ENCODE measurements around the gene RXFP4.
"Not testable (repeated sequence)": the region's sequence is repeated elsewhere in the genome, so short reads cannot be mapped to it uniquely, and the experiment has no call there.

The RXFP4 gene, protein sequence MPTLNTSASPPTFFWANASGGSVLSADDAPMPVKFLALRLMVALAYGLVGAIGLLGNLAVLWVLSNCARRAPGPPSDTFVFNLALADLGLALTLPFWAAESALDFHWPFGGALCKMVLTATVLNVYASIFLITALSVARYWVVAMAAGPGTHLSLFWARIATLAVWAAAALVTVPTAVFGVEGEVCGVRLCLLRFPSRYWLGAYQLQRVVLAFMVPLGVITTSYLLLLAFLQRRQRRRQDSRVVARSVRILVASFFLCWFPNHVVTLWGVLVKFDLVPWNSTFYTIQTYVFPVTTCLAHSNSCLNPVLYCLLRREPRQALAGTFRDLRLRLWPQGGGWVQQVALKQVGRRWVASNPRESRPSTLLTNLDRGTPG

DNA sequence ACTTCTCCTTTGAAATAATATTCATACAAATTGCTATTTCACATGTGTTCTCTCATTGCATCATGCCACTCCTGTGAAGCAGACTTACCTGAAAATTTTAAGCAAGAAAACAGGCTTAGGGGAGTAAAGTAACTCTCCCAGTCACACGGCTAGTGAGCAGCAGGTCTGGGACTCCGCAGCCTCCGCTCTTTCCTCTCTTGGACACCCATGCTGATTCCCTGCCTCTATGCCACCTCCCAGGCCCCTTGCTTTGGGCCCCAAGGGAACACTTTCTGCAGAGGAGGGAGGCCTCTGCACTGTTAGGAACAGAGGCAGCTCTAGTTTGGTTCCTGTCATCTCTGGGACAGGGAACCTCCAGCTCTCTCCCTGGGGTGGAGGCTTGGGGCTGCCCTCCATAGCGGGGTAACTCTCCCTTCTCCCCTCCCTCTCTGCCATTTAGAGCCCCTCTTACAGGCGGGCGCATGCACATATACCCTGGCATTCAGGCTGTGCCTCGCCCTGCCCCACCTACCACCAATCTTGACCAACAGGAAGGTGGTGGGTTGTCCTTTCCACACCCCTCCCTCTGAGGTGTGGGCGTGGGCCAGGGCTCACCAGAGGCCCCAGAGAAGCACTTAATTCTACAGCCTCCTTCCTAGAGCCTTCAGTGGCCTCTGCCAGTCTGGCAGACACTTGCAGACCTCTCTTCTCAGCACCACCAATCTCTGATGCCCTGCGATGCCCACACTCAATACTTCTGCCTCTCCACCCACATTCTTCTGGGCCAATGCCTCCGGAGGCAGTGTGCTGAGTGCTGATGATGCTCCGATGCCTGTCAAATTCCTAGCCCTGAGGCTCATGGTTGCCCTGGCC is at the start of gene RXFP4:
RXFP4 (plus strand) TSS at position 646 of the 852 bp plus-strand sequence; CDS start at position 718, 72 bp downstream.
- DNase-seq, result no peak

DNA sequence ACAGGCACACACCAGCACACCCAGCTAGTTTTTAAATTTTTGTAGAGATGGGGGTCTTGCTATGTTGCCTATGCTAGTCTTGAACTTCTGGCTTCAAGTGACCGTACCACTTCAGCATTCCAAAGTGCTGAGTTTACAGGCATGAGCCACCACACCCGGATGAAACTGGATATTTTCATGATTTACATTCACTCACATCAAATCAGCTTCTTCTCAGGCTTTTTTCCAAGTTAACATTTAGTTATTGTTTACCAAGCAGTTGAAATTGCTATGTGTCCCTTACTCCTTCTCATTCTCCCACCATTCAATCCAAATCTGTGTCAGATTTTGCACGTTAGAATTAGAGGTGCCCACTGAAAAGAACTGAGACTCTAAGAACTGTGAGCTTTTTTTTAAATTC is 48.6 kb upstream of the RXFP4 start:
- no peak for DNase-seq

DNA sequence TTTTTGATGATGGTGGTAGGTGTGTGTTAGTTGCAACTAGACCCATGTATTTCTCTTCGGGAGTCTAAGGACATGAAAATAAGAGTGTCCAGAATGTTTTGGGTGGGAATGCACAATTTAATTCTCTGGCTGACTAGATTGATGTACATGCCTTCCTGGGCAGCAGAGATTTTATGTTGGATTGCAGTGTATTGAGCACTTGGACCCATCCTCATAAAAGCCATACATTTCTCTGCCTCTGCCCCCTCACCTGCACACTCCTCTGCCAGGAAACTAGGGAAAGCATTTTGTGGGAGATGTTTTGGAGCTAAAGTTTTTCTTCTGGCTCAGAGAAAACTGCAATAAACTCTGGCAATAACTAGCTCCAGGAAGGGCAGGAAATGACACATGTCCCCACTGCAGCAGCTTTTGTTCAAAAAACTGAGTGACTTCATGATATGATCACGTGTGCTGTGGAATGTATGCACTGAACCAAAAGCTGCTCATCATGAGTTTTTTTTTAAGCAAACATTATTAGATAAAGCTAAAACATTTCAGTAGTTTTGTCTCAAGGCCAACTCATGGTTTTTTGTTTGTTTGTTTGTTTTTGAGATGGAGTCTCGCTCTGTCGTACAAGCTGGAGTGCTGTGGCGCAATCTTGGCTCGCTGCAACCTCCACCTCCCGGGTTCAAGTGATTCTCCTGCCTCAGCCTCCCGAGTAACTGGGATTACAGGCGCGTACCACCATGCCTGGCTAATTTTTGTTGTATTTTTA is 47.9 kb upstream of the RXFP4 start:
- peak in 1 of 2 donors; percentile 39 for DNase-seq

DNA sequence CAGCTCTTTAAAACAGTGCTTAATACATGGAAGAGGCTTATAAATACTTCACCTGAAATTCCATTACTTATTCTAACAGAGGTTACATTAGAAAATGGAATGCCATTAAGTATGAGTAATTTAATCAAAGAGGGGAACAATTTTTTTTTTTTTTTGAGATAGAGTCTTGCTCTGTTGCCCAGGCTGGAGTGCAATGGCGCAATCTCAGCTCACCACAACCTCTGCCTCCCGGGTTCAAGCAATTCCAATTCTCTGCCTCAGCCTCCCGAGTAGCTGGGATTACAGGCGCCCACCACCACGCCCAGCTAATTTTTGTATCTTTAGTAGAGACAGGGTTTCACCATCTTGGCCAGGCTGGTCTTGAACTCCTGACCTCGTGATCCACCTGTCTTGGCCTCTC is 45.8 kb upstream of the RXFP4 start:
- DNase-seq, result not testable (repeated sequence)

DNA sequence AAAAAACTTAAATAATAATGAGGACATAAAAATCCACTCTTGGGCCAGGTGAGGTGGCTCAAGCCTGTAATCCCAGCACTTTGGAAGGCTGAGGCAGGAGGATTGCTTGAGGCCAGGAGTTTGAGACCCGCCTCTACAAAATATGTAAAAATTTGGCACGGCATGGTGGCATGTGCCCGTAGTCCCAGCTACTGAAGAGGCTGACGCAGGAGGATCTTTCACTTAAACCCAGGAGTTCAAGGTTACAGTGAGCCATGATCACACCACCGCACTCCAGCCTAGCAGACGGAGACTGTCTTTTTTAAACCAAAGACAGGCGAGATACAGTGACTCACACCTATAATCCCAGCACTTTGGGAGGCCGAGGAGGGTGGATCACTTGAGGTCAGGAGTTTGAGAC is 45.0 kb upstream of the RXFP4 start:
- DNase-seq, result not testable (repeated sequence)

DNA sequence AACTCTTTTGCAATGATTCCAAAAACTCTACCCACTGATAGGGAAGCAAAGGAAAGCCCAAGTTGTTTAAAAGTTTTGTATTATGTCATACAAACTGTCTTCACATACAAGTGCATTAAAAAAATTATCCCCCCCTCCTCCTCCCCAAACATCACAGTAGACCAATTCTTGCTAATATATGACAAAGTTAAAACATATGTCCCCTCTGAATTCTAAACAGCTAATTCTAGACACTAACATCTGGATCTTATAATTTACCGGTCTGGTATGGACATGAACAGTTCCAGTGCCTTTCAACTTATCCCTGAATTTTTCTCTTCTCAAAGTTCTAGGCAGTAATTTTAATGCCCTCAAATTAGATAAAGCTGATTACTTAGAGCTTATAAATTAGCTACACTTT is 43.7 kb upstream of the RXFP4 start:
- DNase-seq, result no peak

DNA sequence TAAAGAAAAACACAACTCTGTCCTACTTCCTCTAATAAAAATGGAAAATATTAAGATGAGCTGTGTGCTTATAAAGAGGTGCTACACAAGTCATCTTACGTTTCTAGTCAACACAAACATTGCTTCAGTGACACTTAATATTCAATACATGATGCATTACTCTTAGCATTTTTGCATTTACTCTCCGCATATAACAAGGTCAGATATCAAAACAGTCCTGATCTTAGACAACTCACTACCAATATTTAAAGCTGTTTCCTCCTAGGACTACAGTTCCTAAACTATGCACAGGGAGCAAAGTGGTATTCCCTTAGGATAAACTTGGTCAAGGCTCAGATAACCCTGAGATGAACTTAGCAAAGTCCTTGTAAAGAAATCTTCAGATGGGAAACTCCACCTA is 42.5 kb upstream of the RXFP4 start:
- no peak for DNase-seq

DNA sequence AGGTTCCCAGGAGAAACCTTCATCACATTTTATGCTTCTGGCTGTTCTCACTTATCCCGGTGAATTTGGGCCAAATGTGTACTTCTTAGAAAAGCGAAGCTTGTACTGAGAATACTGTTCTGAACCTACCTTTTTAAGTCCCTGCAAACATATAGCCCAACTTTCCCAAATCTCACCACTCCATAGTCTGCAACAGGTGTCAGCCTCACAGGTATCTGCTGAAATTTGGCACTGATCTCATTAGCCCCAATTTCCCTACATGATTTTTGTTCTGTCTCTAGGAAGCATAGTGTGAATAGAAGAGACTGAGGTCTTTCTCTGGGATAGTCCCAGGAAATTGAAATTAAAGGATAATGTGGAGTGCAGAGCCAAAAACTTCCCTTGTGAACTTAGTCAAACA is 41.8 kb upstream of the RXFP4 start:
- DNase-seq, result no peak

DNA sequence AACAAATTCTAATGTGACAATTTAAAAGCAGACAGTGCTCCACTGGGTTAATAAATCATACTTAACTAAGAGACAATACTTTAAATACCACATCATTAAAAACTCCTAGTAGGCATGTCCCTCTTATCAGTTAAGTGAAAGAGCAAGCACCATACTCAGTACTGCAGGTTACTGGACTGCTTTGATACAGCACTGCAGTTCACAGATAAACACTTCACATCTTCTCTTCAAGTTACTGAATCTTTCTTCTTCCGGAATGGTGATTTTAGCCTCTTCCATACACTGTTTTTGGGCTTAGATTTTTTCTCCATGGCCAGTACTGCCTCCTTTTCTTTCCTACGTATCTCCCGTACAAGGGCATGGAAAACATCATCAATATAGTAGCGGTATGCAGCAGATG is 41.3 kb upstream of the RXFP4 start:
- DNase-seq, result no peak

DNA sequence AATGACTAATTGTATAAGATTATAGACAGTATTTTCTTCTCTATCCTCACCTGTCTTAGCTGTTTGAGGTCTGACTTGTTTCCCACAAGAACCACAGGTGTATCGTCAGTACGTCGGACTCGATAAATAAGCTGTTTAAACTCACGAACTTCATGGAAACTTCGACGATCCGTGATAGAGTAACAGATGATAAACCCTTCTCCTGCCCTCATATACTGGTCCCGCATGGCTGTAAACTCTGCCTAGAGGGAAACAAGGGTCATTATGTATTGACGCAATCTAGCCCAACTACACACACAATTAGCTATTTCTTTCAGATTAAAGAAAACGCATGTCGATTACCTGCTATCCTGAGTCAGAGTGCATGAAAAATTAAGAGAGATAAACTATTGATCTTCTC is 37.2 kb upstream of the RXFP4 start:
- DNase-seq, result no peak

DNA sequence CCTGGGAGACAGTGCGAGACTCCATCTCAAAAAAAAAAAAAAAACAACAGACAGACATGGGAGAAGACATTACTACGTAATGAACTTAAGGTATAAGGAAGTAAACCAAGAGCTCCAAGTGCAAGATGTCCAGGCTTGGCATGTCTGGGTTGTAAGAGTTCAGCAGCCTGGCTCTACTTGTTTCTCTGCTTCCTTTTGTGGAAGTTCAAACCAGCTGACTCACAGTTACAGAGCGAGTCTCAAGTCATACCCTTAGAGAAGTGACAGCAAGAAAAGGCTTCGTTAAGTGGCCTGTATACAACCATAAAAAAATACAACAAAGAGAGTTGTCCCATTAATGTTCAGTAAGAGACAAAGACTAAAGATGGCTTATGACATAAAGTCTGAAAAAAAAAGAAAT is 31.5 kb upstream of the RXFP4 start:
- DNase-seq, result peak; percentile 24 to 37

DNA sequence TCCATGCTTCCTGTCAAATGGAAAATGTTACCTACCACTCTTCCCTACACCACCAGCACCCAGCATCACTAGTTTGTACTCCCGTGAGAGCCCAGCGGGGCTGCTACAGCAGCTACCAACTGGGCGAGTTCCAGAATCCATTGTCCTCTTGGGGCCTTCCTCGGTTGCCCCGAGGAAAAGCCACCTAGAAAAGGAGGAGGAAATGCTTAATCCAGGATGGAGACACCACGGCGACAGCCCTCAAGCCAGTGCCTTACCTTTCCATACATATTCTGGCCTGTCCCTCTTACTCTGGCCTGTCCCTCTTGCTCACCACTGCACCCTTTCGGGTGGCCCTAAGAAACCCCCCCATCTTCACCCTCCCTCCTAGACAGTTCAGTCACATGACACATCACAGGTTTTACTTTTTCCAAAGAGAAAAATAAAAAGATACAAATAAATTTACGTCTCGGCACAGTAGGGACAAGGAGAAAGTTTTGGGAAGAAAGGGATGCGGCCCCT is 30.8 kb upstream of the RXFP4 start:
- peak in 1 of 2 donors; percentile 38 for DNase-seq

DNA sequence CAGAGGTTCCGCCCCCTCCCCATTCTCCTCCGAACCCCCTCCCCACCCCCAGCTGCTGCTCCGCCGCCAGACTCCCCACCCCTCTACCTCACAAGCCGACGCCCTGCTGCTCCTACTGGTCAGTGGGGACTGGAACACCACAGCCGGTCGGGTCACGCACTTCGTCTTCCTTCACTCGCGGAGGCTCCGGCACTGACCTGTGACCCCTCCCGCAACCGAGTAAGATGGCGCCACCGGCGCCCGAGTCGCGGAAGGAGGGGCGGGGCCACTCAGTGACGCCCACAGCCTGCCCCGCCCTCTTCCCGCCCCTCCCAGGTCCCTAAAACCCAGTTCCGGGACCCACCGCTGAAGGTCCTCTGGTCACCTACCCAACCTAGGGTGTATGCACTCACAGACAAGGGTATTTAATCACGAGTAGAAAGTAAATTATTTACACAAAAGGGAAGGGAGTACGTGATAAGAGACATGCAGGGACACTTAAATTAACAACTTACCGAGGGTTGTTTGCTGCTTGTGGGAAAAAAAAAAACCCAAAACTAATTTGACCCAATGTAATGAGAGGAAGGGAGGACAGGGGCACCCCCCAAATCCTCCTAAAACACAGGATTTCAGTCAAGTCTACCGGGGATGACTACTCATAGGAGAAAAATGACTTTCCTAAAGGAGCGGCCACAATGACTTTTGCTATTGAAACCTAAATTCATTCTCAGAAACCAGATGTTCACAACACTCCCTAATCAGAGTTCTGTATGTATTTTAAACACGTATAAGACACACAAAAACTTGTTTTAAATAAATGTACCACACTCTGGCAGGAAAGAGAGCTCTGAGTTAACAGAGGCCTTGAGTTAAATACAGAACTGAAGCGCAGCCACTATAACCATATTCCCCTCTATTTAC is 30.0 kb upstream of the RXFP4 start, which contains the start of gene RIT1:
RIT1 (minus strand) TSS at position 194 of the 900 bp plus-strand sequence. CDS start 588 bp downstream, outside the sequence.
- DNase-seq, result peak; percentile 85 to 90

DNA sequence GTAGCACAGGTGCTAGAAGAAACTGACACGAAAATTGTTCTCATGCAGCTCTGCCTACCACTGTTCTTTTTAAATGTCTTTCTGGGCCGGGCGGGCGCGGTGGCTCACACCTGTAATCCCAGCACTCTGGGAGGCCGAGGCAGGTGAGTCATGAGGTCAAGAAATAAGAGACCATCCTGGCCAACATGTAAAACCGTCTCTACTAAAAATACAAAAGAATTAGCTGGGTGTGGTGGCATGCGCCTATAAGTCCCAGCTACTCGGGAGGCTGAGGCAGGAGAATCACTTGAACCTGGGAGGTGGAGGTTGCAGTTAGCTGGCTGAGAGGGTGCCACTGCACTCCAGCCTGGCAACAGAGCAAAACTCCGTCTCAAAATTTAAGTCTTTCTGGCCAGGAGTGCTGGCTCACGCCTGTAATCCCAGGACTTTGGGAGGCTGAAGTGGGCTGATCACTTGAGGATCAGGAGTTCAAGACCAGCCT is 29.3 kb upstream of the RXFP4 start:
- no peak for DNase-seq

DNA sequence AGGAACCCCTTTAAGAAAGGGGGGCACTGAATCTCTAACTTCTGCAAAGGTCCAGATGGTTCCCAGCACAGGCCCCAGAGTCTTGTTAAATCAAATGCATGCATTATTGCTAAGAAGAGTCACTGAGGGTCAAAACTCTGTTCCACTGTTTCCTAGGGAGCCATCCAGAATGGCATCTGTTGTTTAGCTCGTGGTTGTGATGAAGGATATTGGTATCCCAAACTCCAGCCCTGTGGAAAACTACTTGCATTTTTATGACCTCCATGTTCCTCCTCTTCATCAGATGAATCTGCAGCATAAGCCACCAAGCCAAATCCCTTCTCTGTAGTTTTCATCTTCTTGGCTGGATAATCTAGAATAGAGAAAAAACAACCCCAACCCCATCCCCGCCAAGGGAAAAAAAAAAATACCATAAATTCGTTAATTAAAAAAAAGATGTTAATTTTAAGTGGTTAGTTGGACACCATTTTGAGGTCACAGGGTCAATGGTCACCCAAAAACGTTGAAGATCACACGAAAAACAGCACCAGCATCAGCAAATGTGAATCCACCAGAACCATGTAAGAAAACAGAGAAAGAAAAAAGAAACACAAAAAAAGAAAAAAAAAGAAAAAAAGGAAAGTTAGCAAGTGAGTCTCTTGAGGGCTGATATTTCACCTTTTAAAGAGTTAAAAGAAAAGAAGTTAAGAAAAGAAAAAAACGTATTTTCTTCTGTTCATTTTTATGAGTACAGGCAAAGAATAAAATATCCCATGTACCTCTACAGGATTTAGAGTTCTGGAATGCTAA is 27.3 kb upstream of the RXFP4 start:
- DNase-seq, result no peak

DNA sequence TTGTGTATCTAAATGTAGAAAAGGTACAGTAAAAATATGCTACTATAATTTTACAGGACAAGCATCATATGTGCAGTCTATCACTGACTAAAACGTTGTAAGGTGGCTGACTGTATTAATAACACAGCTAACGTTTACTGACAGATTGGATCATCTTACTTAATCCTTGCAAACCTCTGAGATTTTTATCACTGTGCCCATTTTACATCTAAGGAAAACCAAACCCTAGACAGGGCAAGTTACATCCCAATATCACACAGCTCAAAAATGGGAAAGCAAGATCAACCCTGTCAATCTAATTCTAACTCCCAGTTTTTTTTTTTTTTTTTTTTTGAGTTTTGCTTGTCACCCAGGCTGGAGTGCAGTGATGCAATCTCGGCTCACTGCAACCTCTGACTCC is 22.8 kb upstream of the RXFP4 start:
- no peak for DNase-seq

DNA sequence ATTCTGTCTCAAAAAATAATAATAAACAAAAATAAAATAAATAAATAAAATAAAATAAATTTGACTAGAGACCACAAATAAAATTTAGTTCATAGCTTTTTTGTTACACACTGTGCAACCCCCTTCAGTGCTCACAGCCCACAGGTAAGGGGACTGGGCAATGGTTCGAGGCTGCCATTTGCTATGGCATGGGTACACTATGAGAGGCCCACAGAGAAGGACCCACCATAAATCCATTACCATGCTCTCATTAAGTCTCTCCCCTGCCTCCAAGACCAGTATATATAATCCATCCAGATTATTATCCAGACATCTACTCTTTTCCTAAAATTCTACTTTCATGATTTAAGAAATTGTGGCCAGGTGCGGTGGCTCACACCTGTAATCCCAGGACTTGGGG is 21.6 kb upstream of the RXFP4 start:
- no peak for DNase-seq

DNA sequence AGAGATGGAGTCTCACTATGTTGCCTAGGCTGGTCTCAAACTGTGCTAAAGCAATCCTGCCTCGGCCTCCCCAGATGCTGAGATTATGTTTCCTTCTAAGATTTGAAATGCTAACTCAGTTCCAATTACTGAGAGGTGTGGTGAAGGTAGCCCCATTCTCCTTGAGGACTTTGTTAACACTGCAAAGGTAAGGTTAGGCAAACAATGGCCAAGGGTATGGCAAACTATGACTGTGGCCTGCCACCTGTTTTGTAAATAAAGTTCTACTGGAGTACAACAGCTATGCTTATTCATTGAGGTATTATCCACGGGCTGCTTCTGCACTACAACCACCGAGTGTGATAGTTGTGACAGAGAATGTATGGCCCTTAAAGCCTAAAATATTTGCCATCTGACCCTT is 20.7 kb upstream of the RXFP4 start:
- DNase-seq, result no peak

DNA sequence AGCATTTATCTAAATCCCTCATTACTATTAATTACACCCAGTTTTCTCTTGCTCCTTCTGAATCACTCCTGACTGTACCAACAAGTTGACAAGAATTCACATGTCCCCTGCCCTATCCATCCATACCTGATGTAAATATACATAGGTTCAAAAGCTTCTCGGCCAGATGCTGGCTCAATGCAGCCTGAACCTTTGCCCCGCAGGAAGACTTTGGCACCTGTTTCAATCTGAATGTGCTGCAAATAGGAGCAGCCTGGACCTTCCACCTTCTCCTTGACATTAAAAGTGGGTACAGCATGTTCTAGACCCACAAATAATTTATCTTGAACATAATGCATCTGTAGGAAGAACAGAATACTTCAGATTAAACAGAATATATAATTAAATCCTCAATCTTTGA is 15.9 kb upstream of the RXFP4 start:
- DNase-seq, result no peak

DNA sequence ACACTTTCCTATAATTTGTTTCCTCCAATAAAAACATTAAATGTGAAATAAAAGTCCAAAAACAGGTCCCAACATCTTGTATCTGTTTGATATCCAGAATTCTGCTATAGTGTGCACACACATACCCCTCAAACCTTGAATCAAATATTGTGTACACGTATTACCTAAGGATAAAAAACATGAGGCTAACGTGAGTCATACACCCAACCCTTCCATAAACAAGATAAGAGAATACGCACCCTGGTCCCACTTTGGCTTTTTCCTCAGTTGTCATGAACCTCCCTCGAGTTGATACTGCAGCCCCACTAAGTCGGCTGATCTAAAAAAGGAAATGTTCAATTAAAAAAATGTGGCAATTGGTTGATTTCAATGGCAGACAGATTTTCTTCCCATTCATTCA is 12.4 kb upstream of the RXFP4 start:
- DNase-seq, result no peak

DNA sequence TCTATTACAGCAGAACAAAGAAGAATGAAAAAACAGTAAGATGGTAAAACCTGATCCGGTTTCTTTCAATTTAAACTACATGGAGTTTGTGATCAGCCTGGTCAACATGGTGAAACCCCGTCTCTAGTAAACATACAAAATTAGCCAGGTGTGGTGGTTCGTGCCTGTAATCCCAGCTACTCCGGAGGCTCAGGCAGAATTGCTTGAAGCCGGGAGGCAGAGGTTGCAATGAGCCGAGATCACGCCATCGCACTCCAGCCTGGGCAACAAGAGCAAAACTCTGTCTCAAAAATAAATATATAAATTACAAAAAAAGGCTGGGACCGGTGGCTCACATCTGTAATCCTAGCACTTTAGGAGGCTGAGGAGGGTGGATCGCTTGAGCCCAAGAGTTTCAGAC is 10.7 kb upstream of the RXFP4 start:
- not testable (repeated sequence) for DNase-seq

All from CD4-positive, alpha-beta T cell treated with Interferon alpha-2 for 1 hour (primary cell).